ENCODE results near the gene PTPRG. TPM values are rescaled to one million over a fixed set of nuclear protein-coding genes. Genes with fewer than 3 reads are reported as not detected.

Gene PTPRG
- total RNA-seq, 2 experiments from 2014 or later: 0.13 to 0.70 TPM

GRCh38 chr3:61663356-61664104, 102.2 kb downstream of the PTPRG start:
- Histone ChIP-seq H4K20me1 (ENCODE audit: insufficient read depth, low read length) (no peaks in the 10 kb centered on the region), H3K4me3 (ENCODE audit: low read depth, low read length, poor library complexity, severe bottlenecking) (no peak overlapping the region), H3K4me2 (ENCODE audit: low read length) (no peak overlapping the region), H3K27ac (ENCODE audit: low read depth, low read length, poor library complexity, severe bottlenecking) (no peak overlapping the region), H3K36me3 (ENCODE audit: insufficient read depth, low read length) (no peaks in the 10 kb centered on the region), H2AFZ (ENCODE audit: low read length) (no peak overlapping the region), H3K9me2 (ENCODE audit: insufficient read depth, low read length) (no peaks in the 10 kb centered on the region), H3K79me2 (ENCODE audit: insufficient read depth, low read depth, low read length) (no peaks in the 10 kb centered on the region), H3K9me3 (ENCODE audit: low read length) (no peaks in the 10 kb centered on the region), H3K4me1 (ENCODE audit: insufficient read depth, low read length, poor library complexity, severe bottlenecking) (no peaks in the 10 kb centered on the region)
- CTCF ChIA-PET (ENCODE audit: unreplicated experiment): no interaction called here
- TF ChIP-seq CTCF (conservative IDR thresholded peaks at IDR 0.05; ENCODE audit: low read length) (no peak), EZH2phosphoT487 (IDR thresholded peaks at IDR 0.05; ENCODE audit: borderline replicate concordance, low read depth, low read length) (no peak)
- no peak for DNase-seq (ENCODE audit: low spot score)
- intact Hi-C loops (cut with micrococcal nuclease; ENCODE audit: unreplicated experiment): no loop called here
- POLR2A ChIA-PET: interaction anchor here (0.5 kb wide), 1 partner anchor 207 kb away, joined by 3 read pairs; no protein-coding TSS in a partner anchor
- no TSS peak for BruUV-seq (replicated peaks)

- Histone ChIP-seq H3K4me2 (ENCODE audit: low read length) (no peak overlapping the region), H3K4me1 (ENCODE audit: insufficient read depth, low read length, poor library complexity, severe bottlenecking) (no peaks in the 10 kb centered on the region), H3K36me3 (ENCODE audit: insufficient read depth, low read length) (no peaks in the 10 kb centered on the region), H3K79me2 (ENCODE audit: insufficient read depth, low read depth, low read length) (no peaks in the 10 kb centered on the region), H4K20me1 (ENCODE audit: insufficient read depth, low read length) (no peaks in the 10 kb centered on the region), H3K9me2 (ENCODE audit: insufficient read depth, low read length) (no peaks in the 10 kb centered on the region), H3K27ac (ENCODE audit: low read depth, low read length, poor library complexity, severe bottlenecking) (no peak overlapping the region), H3K4me3 (ENCODE audit: low read depth, low read length, poor library complexity, severe bottlenecking) (no peak overlapping the region), H2AFZ (ENCODE audit: low read length) (no peak overlapping the region), H3K9me3 (ENCODE audit: low read length) (no peaks in the 10 kb centered on the region)
- BruUV-seq (replicated peaks): no TSS peak
- POLR2A ChIA-PET: interaction anchor here (0.5 kb wide), 1 partner anchor 206 kb away, joined by 3 read pairs; no protein-coding TSS in a partner anchor
- intact Hi-C loops (cut with micrococcal nuclease; ENCODE audit: unreplicated experiment): no loop called here
- CTCF ChIA-PET (ENCODE audit: unreplicated experiment): no interaction called here
- TF ChIP-seq EZH2phosphoT487 (IDR thresholded peaks at IDR 0.05; ENCODE audit: borderline replicate concordance, low read depth, low read length) (no peak), CTCF (conservative IDR thresholded peaks at IDR 0.05; ENCODE audit: low read length) (no peak)
- DNase-seq (ENCODE audit: low spot score): no peak
These were observed 102.7 kb downstream of the PTPRG start for GRCh38 chr3:61664105-61664482.

- intact Hi-C loops (cut with micrococcal nuclease; ENCODE audit: unreplicated experiment): no loop called here
- H3K4me3 ChIP-seq (ENCODE audit: low read depth, low read length, poor library complexity, severe bottlenecking): no peak overlapping the region
- H3K36me3 ChIP-seq (ENCODE audit: insufficient read depth, low read length): no peaks in the 10 kb centered on the region
- no TSS peak for BruUV-seq (replicated peaks)
- no peaks in the 10 kb centered on the region for H4K20me1 ChIP-seq (ENCODE audit: insufficient read depth, low read length)
- no peaks in the 10 kb centered on the region for H3K9me2 ChIP-seq (ENCODE audit: insufficient read depth, low read length)
- ChIA-PET CTCF (ENCODE audit: unreplicated experiment) (no interaction called here), POLR2A (no interaction called here)
- H3K9me3 ChIP-seq (ENCODE audit: low read length): no peaks in the 10 kb centered on the region
- H3K79me2 ChIP-seq (ENCODE audit: insufficient read depth, low read depth, low read length): no peaks in the 10 kb centered on the region
- no peak for DNase-seq (ENCODE audit: low spot score)
- H3K4me1 ChIP-seq (ENCODE audit: insufficient read depth, low read length, poor library complexity, severe bottlenecking): peaks cover 9% of the 10 kb centered on the region
- no peak overlapping the region for H2AFZ ChIP-seq (ENCODE audit: low read length)
- no peak overlapping the region for H3K4me2 ChIP-seq (ENCODE audit: low read length)
- no peak overlapping the region for H3K27ac ChIP-seq (ENCODE audit: low read depth, low read length, poor library complexity, severe bottlenecking)
- TF ChIP-seq CTCF (conservative IDR thresholded peaks at IDR 0.05; ENCODE audit: low read length) (no peak), EZH2phosphoT487 (IDR thresholded peaks at IDR 0.05; ENCODE audit: borderline replicate concordance, low read depth, low read length) (no peak)
These were observed 103.8 kb downstream of the PTPRG start for GRCh38 chr3:61665121-61665520.
